Tibial artery (tissue), 4 donors: ENCODE measurements around the gene KIAA0513.
"Not testable (repeated sequence)": the region's sequence is repeated elsewhere in the genome, so short reads cannot be mapped to it uniquely, and the experiment has no call there.

ENCODE experiments used
- DNase-seq, 2 donors: peaks; one replicate each; pipeline ENCODE4 v3.0.0-alpha.2; 2019
- H3K27ac ChIP-seq, 2 donors: fragments of 200-600 bp; sonication (generic) in 1 of 2; 1 replicate in 1 of 2; 2 replicates in 1 of 2; pipeline ENCODE4 v1.5.1; 2018 to 2019; ENCODE audit warnings: mild to moderate bottlenecking in 1 of 2
- H3K27me3 ChIP-seq, 2 donors: fragments of 200-600 bp; sonication (generic) in 1 of 2; one replicate each; pipeline versions ENCODE4 v1.5.1 to v1.6.0; 2016 to 2019
- H3K36me3 ChIP-seq, 3 donors: fragments of 200-600 bp; sonication (generic) in 2 of 3; one replicate each; pipeline ENCODE4 v1.5.1; 2016 to 2019; ENCODE audit warnings: mild to moderate bottlenecking in 2 of 3
- H3K4me1 ChIP-seq, 4 donors: fragments of 200-600 bp; sonication (generic) in 2 of 4; 1 replicate in 3 of 4; 2 replicates in 1 of 4; pipeline ENCODE4 v1.5.1; 2016 to 2019
- H3K4me3 ChIP-seq, 2 donors: fragments of 200-600 bp; sonication (generic) in 1 of 2; 1 replicate in 1 of 2; 2 replicates in 1 of 2; pipeline ENCODE4 v1.5.1; 2018 to 2019; ENCODE audit warnings: mild to moderate bottlenecking in 2 of 2
- H3K9me3 ChIP-seq, 3 donors: fragments of 200-600 bp; sonication (generic) in 1 of 3; one replicate each; pipeline ENCODE4 v1.5.1; 2016 to 2019
- CTCF ChIP-seq, 2 experiments: fragments of 200-600 bp in 1 of 2; fragments of 450-650 bp in 1 of 2; IDR thresholded peaks; one replicate each; pipeline ENCODE4 v1.5.1; 2017 to 2019; ENCODE audit warnings: antibody characterized with exemption in 2 of 2, mild to moderate bottlenecking in 1 of 2, moderate library complexity in 1 of 2
- intact Hi-C: fragments of 100-400 bp; cut with DNase I; formaldehyde crosslinking; loops from one replicate; pipeline ENCODE4 v1.15.0; 2023; ENCODE audit warnings: low total_unique reads

KIAA0513 gene

DNA sequence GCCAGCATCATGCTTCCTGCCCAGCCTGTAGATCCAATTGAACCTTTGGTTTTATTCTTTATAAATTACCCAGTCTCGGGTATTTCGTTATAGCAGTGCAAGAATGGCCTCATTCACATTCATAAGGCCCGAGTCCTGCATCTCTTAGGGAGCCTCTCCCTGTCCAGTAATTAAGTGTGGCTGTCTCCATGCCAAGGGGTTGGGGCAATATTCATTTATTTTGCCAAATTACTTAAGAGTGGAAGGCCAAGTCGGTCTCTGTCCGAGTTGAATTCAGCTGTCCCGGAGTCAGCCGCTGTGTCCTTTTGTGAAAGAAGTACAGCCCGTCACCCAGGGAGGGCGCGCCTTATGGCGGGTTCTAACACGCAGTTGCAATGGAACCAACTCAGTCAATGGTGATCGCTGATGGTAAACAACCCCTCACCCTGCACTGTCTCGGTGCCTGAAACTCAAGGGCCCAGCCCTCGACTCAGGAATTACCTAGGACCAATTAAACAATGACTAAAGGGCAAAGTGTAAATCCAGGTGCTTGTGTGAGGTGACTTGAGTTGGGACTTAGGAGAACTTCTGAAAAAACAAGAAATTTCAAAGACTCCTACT, 22.2 kb downstream of the KIAA0513 start:
- Histone ChIP-seq H3K9me3 (no peaks in the 10 kb centered on the region), H3K4me3 (no peak overlapping the region), H3K27ac (no peak overlapping the region), H3K4me1 (peaks cover 0 to 13% (median 3%) of the 10 kb centered on the region in 4 donors), H3K27me3 (no peaks in the 10 kb centered on the region), H3K36me3 (peaks cover 0 to 11% (median 0%) of the 10 kb centered on the region in 3 donors)
- no peak for DNase-seq
- no peak for TF ChIP-seq CTCF (IDR thresholded peaks at IDR 0.05)
- intact Hi-C loops, result no loop called here

DNA sequence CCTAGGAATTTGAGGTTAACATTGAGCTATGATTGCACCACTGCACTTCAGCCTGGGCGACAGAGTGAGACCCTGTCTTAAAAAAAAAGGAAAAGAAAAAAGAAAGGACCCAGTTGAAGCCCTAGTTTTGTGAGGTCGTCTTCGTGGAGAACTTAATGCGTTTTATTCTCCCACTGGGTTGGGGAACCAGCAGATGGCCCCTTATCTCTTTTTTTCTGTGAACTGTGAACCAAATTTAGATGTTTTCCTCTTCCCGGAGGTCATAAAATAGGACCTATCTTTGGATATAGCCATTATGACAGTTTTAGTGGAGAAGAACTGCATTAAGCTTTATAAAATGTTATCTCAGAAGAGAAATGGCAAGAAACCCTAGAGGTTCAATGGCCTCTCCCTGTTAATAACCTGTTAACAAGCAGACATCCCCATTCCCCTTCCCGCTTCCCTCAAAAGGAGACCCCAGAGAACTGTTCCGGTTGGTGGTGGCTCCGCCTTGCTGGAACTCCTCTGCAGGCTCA, 23.5 kb downstream of the KIAA0513 start:
- intact Hi-C loops, result no loop called here
- Histone ChIP-seq H3K4me3 (no peak overlapping the region), H3K9me3 (no peaks in the 10 kb centered on the region), H3K36me3 (peaks cover 0 to 5% (median 0%) of the 10 kb centered on the region in 3 donors), H3K27ac (no peak overlapping the region), H3K27me3 (no peaks in the 10 kb centered on the region), H3K4me1 (peaks cover 0 to 18% (median 9%) of the 10 kb centered on the region in 4 donors)
- no peak for TF ChIP-seq CTCF (IDR thresholded peaks at IDR 0.05)
- DNase-seq, result no peak

DNA sequence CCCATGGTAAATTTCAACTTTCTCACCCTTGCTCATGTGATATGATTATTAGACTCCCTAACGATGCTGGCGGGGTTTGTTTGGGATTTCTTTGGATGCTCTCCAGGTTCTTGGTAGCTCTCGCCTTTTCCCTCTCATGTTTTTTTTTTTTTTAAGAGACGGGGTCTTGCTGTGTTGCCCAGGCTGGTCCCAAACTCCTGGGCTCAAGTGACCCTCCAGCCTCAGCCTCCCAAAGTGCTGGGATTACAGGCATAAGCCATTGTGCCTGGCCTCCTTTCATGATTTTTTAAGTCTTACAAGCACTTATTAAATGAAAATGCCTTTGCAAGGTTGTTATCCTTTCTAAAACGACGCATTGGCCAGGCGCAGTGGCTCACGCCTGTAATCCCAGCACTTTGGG, 24.1 kb downstream of the KIAA0513 start:
- intact Hi-C loops, result no loop called here
- no peak for TF ChIP-seq CTCF (IDR thresholded peaks at IDR 0.05)
- no peaks in the 10 kb centered on the region for H3K9me3 ChIP-seq
- H3K4me3 ChIP-seq, result no peak overlapping the region
- no peak overlapping the region for H3K27ac ChIP-seq
- peaks cover 0 to 5% (median 0%) of the 10 kb centered on the region in 3 donors for H3K36me3 ChIP-seq
- peaks cover 0 to 22% (median 10%) of the 10 kb centered on the region in 4 donors for H3K4me1 ChIP-seq
- H3K27me3 ChIP-seq, result no peaks in the 10 kb centered on the region
- no peak for DNase-seq

- Histone ChIP-seq H3K9me3 (no peaks in the 10 kb centered on the region), H3K27me3 (no peaks in the 10 kb centered on the region), H3K4me1 (peaks cover 0 to 22% (median 10%) of the 10 kb centered on the region in 4 donors), H3K36me3 (peaks cover 0 to 1% (median 0%) of the 10 kb centered on the region in 3 donors), H3K4me3 (no peak overlapping the region), H3K27ac (no peak overlapping the region)
- TF ChIP-seq CTCF (IDR thresholded peaks at IDR 0.05), result no peak
- DNase-seq, result no peak
- intact Hi-C loops, result no loop called here
Observed at GRCh38 chr16:85052536-85052935, 24.9 kb downstream of the KIAA0513 start.

GRCh38 chr16:85054321-85054720, 26.7 kb downstream of the KIAA0513 start:
- peaks cover 0 to 22% (median 10%) of the 10 kb centered on the region in 4 donors for H3K4me1 ChIP-seq

GRCh38 chr16:85054948-85055492, 27.4 kb downstream of the KIAA0513 start:
- intact Hi-C loops, result no loop called here
- H3K27ac ChIP-seq, result peak overlapping the region; percentile 34 to 49
- H3K4me3 ChIP-seq, result peak overlapping the region; percentile 11 to 35
- H3K27me3 ChIP-seq, result no peaks in the 10 kb centered on the region
- no peaks in the 10 kb centered on the region for H3K36me3 ChIP-seq
- no peak for TF ChIP-seq CTCF (IDR thresholded peaks at IDR 0.05)
- H3K4me1 ChIP-seq, result peaks cover 0 to 22% (median 10%) of the 10 kb centered on the region in 4 donors
- DNase-seq, result no peak
- no peaks in the 10 kb centered on the region for H3K9me3 ChIP-seq

More at GRCh38 chr16:85054321-85054720, 26.7 kb downstream of the KIAA0513 start:
- H3K4me3 ChIP-seq, H3K36me3 ChIP-seq, H3K27ac ChIP-seq, intact Hi-C loops, H3K9me3 ChIP-seq, DNase-seq, H3K27me3 ChIP-seq: not testable (repeated sequence)
